PC-3 (cell line): ENCODE results near the gene COL6A2.

Experiments used
- CTCF ChIP-seq: fragments of 300-600 bp; sonication (generic); conservative IDR thresholded peaks from 2 replicates; pipeline ENCODE4 v1.5.1; 2017; ENCODE audit warnings: antibody characterized with exemption, low read depth, mild to moderate bottlenecking, low read length
- EZH2 ChIP-seq: fragments of 300-600 bp; sonication (generic); IDR thresholded peaks from one replicate; pipeline ENCODE4 v1.6.1; 2017; ENCODE audit warnings: antibody characterized with exemption, mild to moderate bottlenecking, low read length; ENCODE audit not compliant: unreplicated experiment
- EZH2phosphoT487 ChIP-seq: fragments of 300-600 bp; sonication (generic); IDR thresholded peaks from 2 replicates; pipeline ENCODE4 v1.6.1; 2018; ENCODE audit warnings: mild to moderate bottlenecking, antibody characterized with exemption, low read length, borderline replicate concordance

GRCh38 chr21:46081022-46081861 lies 16.7 kb upstream of the COL6A2 start:
- TF ChIP-seq CTCF (no peak), EZH2 (no peak), EZH2phosphoT487 (no peak)
